Mammary microvascular endothelial cell (primary cell): Measurements from ENCODE around the gene ABT1. TPM values are rescaled to one million over a fixed set of nuclear protein-coding genes. Genes with fewer than 3 reads are reported as not detected.

ENCODE experiments used
- total RNA-seq: library from RNA; depleted of rRNA; stranded (reverse); fragments of >200 nt; gene quantifications from 2 replicates; pipeline ENCODE4 v1.2.3, GENCODE V29; 2015

Gene ABT1
- 19.4 and 22.6 TPM in 2 replicates for total RNA-seq

GRCh38 chr6:26596579-26597388, at the start of gene ABT1:
ABT1 (plus strand) TSS chr6:26596953; CDS start chr6:26596983, 30 bp downstream.

Other genes starting within 250 kb of the ABT1 start
- 27.1 and 28.3 TPM in 2 replicates for gene BTN3A2, start 231.8 kb upstream of the ABT1 start, total RNA-seq
- gene BTN2A2, start 213.8 kb upstream of the ABT1 start, total RNA-seq, result 7.2 and 10.6 TPM in 2 replicates
- gene BTN3A1, start 194.7 kb upstream of the ABT1 start, total RNA-seq, result 13.7 and 18.3 TPM in 2 replicates
- 19.0 and 20.3 TPM in 2 replicates for gene BTN3A3, start 156.4 kb upstream of the ABT1 start, total RNA-seq
- gene BTN2A1, start 139.0 kb upstream of the ABT1 start, total RNA-seq, result 6.6 and 7.9 TPM in 2 replicates
- gene BTN1A1, start 96.7 kb upstream of the ABT1 start, total RNA-seq, result not detected in 2 replicates
- 63.8 and 68.4 TPM in 2 replicates for gene HMGN4, start 58.6 kb upstream of the ABT1 start, total RNA-seq
- 8.2 and 8.5 TPM in 2 replicates for gene ZNF322, start 62.8 kb downstream of the ABT1 start, total RNA-seq